Measurements from ENCODE around the gene ZNF470.

- TF ChIP-seq, protein P1, sequence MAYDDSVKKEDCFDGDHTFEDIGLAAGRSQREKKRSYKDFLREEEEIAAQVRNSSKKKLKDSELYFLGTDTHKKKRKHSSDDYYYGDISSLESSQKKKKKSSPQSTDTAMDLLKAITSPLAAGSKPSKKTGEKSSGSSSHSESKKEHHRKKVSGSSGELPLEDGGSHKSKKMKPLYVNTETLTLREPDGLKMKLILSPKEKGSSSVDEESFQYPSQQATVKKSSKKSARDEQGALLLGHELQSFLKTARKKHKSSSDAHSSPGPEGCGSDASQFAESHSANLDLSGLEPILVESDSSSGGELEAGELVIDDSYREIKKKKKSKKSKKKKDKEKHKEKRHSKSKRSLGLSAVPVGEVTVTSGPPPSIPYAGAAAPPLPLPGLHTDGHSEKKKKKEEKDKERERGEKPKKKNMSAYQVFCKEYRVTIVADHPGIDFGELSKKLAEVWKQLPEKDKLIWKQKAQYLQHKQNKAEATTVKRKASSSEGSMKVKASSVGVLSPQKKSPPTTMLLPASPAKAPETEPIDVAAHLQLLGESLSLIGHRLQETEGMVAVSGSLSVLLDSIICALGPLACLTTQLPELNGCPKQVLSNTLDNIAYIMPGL (CRISPR knock-in tag; IDR thresholded peaks at IDR 0.05; ENCODE audit: borderline replicate concordance in 1 of 2, low read depth in 1 of 2) = no peak
- no peak for TF ChIP-seq RELA (CRISPR knock-in tag; IDR thresholded peaks at IDR 0.05)
- TF ChIP-seq EZH2 (conservative IDR thresholded peaks at IDR 0.05; ENCODE audit: low read depth, low read length) = no peak
- TF ChIP-seq KLF12 (CRISPR knock-in tag; IDR thresholded peaks at IDR 0.05; ENCODE audit: borderline replicate concordance) = no peak
- TF ChIP-seq, protein P2, sequence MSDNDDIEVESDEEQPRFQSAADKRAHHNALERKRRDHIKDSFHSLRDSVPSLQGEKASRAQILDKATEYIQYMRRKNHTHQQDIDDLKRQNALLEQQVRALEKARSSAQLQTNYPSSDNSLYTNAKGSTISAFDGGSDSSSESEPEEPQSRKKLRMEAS (IDR thresholded peaks at IDR 0.05) = no peak
- no peak for TF ChIP-seq HMGA1 (CRISPR knock-in tag; conservative IDR thresholded peaks at IDR 0.05)
- TF ChIP-seq ZNF335 (CRISPR knock-in tag; IDR thresholded peaks at IDR 0.05) = no peak
- TF ChIP-seq RFX5 (IDR thresholded peaks at IDR 0.05; ENCODE audit: low read depth, low read length) = no peak
Measured at GRCh38 chr19:56566904-56567273, 379 bp upstream of the ZNF470 start.
